CD4-positive, alpha-beta T cell treated with Interleukin-17A for 1 hour (primary cell): ENCODE data around the gene CYP27B1.

Experiments
- DNase-seq: peaks from one replicate; pipeline ENCODE4 v3.0.0-alpha.2; 2020

Gene CYP27B1

GRCh38 chr12:57750561-57751431, 16.1 kb downstream of the CYP27B1 start:
- no peak for DNase-seq

- DNase-seq: no peak
Observed at GRCh38 chr12:57749061-57749460, 17.8 kb downstream of the CYP27B1 start.

GRCh38 chr12:57746025-57746424, 20.9 kb downstream of the CYP27B1 start:
- DNase-seq: no peak

GRCh38 chr12:57745485-57745881, 21.4 kb downstream of the CYP27B1 start:
- DNase-seq: no peak

- peak; percentile 97 for DNase-seq
Observed at GRCh38 chr12:57744777-57745484, 21.9 kb downstream of the CYP27B1 start, which contains the start of gene TSPAN31. TSS of gene TSPAN31 (plus strand) at chr12:57745039. CDS start at chr12:57745155, 116 bp downstream.

- peak; percentile 88 for DNase-seq
Observed at GRCh38 chr12:57744194-57744776, 22.6 kb downstream of the CYP27B1 start.

GRCh38 chr12:57743769-57744168, 23.1 kb downstream of the CYP27B1 start:
- no peak for DNase-seq

- peak; percentile 91 for DNase-seq
Observed at GRCh38 chr12:57741844-57742738, 24.8 kb downstream of the CYP27B1 start.

- DNase-seq: no peak
Observed at GRCh38 chr12:57741413-57741789, 25.5 kb downstream of the CYP27B1 start.

GRCh38 chr12:57740656-57741412, 26.0 kb downstream of the CYP27B1 start:
- peak; percentile 91 for DNase-seq

- no peak for DNase-seq
Observed at GRCh38 chr12:57739914-57740538, 26.9 kb downstream of the CYP27B1 start.

- no peak for DNase-seq
Observed at GRCh38 chr12:57739387-57739786, 27.5 kb downstream of the CYP27B1 start.

- DNase-seq: no peak
Observed at GRCh38 chr12:57738661-57739237, 28.1 kb downstream of the CYP27B1 start, which contains the start of gene AGAP2. TSS of gene AGAP2 (minus strand) at chr12:57738742. CDS start at chr12:57738246, 496 bp downstream.

GRCh38 chr12:57737467-57738460, 29.1 kb downstream of the CYP27B1 start:
- no peak for DNase-seq

GRCh38 chr12:57736741-57737466, 30.0 kb downstream of the CYP27B1 start:
- DNase-seq: no peak

- DNase-seq: no peak
Observed at GRCh38 chr12:57735952-57736740, 30.7 kb downstream of the CYP27B1 start.

GRCh38 chr12:57735198-57735855, 31.6 kb downstream of the CYP27B1 start:
- no peak for DNase-seq
